PC-3 (cell line): ENCODE measurements around the gene INF2.

ENCODE experiments used
- EZH2phosphoT487 ChIP-seq: fragments of 300-600 bp; sonication (generic); IDR thresholded peaks from 2 replicates; pipeline ENCODE4 v1.6.1; 2018; ENCODE audit warnings: mild to moderate bottlenecking, antibody characterized with exemption, low read length, borderline replicate concordance
- TF ChIP-seq, protein P1 (sequence below): fragments of 300-600 bp; sonication (generic); conservative IDR thresholded peaks from 2 replicates; pipeline ENCODE4 v1.5.1; 2017; ENCODE audit warnings: antibody characterized with exemption, low read depth, mild to moderate bottlenecking, low read length

DNA sequence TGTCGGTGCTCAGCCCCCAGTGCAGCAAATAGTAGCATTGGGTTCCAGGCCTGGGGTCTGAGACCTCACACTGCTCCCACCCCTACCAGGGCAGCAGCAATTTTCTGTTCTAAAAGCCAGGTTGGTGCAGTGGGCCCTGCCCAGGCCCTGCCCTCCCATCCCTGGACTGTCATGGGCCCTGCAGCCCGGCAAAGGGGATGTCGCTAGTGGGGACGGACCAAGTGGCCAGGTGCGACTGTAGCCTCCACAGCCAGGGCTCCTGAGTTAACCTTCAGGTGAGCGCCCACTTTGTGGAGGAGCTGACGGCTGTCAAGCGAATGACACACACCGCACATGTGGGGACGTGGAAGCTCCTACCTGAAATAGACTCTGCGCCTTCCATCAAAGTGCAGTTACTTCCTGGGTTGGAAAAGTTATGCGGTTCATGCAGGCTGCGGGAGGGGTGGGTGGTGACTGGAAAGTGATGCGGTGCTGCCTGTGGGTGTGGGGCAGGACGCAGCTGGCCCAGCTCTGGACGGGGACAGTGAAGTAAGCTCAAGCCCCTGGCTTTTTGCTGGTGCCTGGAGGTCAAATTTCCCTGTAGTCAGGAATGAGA is 1.5 kb downstream of the INF2 start:
- TF ChIP-seq, protein P1, sequence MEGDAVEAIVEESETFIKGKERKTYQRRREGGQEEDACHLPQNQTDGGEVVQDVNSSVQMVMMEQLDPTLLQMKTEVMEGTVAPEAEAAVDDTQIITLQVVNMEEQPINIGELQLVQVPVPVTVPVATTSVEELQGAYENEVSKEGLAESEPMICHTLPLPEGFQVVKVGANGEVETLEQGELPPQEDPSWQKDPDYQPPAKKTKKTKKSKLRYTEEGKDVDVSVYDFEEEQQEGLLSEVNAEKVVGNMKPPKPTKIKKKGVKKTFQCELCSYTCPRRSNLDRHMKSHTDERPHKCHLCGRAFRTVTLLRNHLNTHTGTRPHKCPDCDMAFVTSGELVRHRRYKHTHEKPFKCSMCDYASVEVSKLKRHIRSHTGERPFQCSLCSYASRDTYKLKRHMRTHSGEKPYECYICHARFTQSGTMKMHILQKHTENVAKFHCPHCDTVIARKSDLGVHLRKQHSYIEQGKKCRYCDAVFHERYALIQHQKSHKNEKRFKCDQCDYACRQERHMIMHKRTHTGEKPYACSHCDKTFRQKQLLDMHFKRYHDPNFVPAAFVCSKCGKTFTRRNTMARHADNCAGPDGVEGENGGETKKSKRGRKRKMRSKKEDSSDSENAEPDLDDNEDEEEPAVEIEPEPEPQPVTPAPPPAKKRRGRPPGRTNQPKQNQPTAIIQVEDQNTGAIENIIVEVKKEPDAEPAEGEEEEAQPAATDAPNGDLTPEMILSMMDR = no peak
- no peak for TF ChIP-seq EZH2phosphoT487
